Measurements from ENCODE around the gene INF2.
"Not testable (repeated sequence)": the region's sequence is repeated elsewhere in the genome, so short reads cannot be mapped to it uniquely, and the experiment has no call there.

Gene INF2

GRCh38 chr14:104666981-104667380 lies 22.4 kb upstream of the INF2 start:
- no peak for DNase-seq (ENCODE audit: low read depth, low spot score)
- TF ChIP-seq, protein P1, sequence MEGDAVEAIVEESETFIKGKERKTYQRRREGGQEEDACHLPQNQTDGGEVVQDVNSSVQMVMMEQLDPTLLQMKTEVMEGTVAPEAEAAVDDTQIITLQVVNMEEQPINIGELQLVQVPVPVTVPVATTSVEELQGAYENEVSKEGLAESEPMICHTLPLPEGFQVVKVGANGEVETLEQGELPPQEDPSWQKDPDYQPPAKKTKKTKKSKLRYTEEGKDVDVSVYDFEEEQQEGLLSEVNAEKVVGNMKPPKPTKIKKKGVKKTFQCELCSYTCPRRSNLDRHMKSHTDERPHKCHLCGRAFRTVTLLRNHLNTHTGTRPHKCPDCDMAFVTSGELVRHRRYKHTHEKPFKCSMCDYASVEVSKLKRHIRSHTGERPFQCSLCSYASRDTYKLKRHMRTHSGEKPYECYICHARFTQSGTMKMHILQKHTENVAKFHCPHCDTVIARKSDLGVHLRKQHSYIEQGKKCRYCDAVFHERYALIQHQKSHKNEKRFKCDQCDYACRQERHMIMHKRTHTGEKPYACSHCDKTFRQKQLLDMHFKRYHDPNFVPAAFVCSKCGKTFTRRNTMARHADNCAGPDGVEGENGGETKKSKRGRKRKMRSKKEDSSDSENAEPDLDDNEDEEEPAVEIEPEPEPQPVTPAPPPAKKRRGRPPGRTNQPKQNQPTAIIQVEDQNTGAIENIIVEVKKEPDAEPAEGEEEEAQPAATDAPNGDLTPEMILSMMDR (IDR thresholded peaks at IDR 0.05; ENCODE audit: low read depth, low read length), result no peak
- H3K4me3 ChIP-seq (ENCODE audit: low read depth, low read length), result no peak overlapping the region
- in situ Hi-C loops (cut with HindIII; ENCODE audit: low sequenced_read_pairs), result no loop called here

DNA sequence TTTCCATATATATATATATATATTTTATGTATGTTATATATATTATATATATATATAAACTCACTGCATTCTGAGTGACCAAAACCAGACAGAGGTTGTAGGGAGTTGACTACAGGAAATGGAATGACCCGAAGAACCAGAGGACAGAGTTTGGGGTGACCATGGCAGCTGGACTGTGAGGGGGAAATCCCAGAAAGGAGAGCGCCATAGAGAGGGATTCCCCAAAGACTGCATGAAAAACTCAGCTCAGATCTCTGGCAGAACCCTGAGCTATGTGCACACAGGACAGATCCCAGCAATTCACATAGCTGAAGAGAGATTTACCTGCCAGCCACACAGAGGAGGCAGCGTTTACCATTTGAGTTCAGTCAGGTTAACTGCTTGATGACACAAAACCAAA lies 19.7 kb upstream of the INF2 start:
- H3K4me3 ChIP-seq (ENCODE audit: low read depth, low read length), result no peak overlapping the region
- TF ChIP-seq, protein P1 (IDR thresholded peaks at IDR 0.05; ENCODE audit: low read depth, low read length), result no peak
- DNase-seq (ENCODE audit: low read depth, low spot score), result no peak
- in situ Hi-C loops (cut with HindIII; ENCODE audit: low sequenced_read_pairs), result no loop called here

DNA sequence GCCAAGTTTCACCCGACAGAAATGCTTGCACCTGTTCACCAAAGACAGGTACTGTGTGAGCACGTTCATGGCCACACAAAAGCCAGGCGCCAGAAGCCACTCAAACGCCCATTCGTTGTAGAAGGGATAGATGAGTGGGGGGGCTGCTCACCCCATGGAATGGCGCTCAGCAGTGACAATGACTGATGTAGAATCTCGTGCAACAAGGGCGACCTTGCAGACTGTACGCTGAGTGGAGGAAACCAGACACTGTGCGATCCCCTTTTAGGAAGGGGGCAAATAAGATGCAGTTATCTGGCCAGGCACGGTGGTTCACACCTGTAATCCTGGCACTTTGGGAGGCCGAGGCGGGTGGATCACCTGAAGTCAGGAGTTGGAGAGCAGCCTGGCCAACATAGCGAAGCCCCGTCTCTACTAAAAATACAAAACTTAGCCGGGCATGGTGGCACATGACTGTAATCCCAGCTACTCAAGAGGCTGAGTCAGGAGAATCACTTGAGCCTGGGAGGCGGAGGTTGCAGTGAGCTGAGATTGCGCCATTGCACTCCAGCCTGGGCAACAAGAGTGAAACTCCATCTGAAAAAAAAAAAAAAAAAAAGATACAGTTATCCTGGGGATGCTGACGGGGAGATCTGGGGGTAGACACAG lies 18.0 kb upstream of the INF2 start:
- in situ Hi-C loops (cut with HindIII; ENCODE audit: low sequenced_read_pairs); DNase-seq (ENCODE audit: low read depth, low spot score); H3K4me3 ChIP-seq (ENCODE audit: low read depth, low read length): not testable (repeated sequence)

DNA sequence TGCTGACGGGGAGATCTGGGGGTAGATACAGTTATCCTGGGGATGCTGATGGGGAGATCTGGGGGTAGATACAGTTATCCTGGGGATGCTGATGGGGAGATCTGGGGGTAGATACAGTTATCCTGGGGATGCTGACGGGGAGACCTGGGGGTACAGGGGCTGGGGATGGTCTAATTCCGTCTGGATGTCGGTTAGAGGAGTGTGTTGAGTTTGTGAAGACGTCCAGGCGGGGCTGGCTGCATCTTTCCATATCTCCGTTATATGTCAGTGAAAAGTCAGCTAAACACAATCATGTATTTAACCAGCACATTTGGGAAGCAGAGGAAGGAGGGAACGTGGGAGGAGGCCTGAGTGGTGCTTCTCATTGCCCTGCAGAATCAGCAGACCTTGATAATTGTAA lies 17.3 kb upstream of the INF2 start:
- DNase-seq (ENCODE audit: low read depth, low spot score); H3K4me3 ChIP-seq (ENCODE audit: low read depth, low read length); in situ Hi-C loops (cut with HindIII; ENCODE audit: low sequenced_read_pairs): not testable (repeated sequence)

DNA sequence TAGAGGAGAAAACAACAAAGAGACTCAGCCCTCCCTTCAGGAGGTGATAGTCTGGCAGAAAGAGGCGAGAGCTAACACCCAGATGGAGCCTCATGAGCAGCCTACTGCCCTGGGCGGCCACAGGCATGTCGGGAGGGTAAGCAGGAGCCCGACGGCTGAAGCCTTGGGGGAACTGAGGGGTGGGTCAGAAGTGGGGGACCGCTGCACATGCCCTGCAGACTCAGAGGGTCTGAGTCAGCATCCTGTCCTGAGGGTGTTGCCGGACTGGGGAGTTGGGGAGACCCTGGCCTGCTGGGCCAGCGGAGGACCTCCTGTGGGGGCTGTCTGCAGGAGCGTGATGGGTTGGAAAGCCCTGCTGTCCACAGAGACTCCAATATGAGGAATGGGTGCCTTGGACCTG lies 15.9 kb upstream of the INF2 start:
- DNase-seq (ENCODE audit: low read depth, low spot score), result no peak
- in situ Hi-C loops (cut with HindIII; ENCODE audit: low sequenced_read_pairs), result no loop called here
- H3K4me3 ChIP-seq (ENCODE audit: low read depth, low read length), result no peak overlapping the region
- TF ChIP-seq, protein P1 (IDR thresholded peaks at IDR 0.05; ENCODE audit: low read depth, low read length), result no peak

- TF ChIP-seq, protein P1 (IDR thresholded peaks at IDR 0.05; ENCODE audit: low read depth, low read length), result no peak
- in situ Hi-C loops (cut with HindIII; ENCODE audit: low sequenced_read_pairs), result no loop called here
- H3K4me3 ChIP-seq (ENCODE audit: low read depth, low read length), result no peak overlapping the region
- no peak for DNase-seq (ENCODE audit: low read depth, low spot score)
Measured at GRCh38 chr14:104675447-104675846, 14.0 kb upstream of the INF2 start.

DNA sequence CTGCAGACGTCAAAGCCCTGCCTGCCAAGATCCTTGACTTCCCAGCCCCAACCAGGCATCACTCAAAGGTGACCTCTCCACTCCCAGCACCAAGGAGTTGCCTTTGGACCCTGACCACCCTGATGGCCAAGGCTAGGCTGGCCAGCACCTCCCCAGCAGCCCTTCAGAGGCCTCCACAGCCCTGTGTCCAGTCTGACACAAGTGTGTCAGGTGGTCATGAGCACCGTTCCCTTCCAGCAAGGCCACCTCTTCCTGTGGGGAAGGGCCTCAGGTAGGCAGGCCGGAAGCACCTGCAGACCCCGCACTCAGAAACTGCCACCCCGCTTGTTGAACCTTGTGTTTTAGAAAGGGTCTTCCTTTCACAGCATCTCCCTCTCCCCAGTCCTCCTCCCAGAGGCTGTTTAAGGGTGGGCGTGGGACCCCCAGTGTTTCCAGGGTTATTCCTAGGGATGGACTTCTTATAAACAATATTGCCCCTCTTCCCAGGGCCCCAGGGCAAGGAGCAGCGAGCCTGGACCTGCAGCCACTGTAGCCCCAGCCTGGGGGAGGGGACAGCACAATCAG lies 13.2 kb upstream of the INF2 start:
- no peak overlapping the region for H3K4me3 ChIP-seq (ENCODE audit: low read depth, low read length)
- TF ChIP-seq, protein P1 (IDR thresholded peaks at IDR 0.05; ENCODE audit: low read depth, low read length), result no peak
- no peak for DNase-seq (ENCODE audit: low read depth, low spot score)
- in situ Hi-C loops (cut with HindIII; ENCODE audit: low sequenced_read_pairs), result no loop called here
